Trophoblast cell (in vitro differentiated cells and primary cell): ENCODE data around the gene GMPPA.

ENCODE experiments used
- DNase-seq, 2 donors: peaks; one replicate each; pipeline ENCODE4 v3.0.0-alpha.2; 2016
- H2AFZ ChIP-seq: 2 replicates; pipeline ENCODE4 v1.6.1; 2013; ENCODE audit warnings: low read length, moderate library complexity, mild to moderate bottlenecking; ENCODE audit not compliant: insufficient read depth, poor library complexity
- H2AK5ac ChIP-seq: 2 replicates; pipeline ENCODE4 v1.6.1; 2013; ENCODE audit warnings: mild to moderate bottlenecking, low read length
- H2BK120ac ChIP-seq: 2 replicates; pipeline ENCODE4 v1.6.1; 2013; ENCODE audit warnings: low read length, mild to moderate bottlenecking, moderate library complexity; ENCODE audit not compliant: insufficient read depth, poor library complexity
- H2BK12ac ChIP-seq: 2 replicates; pipeline ENCODE4 v1.6.1; 2013; ENCODE audit warnings: mild to moderate bottlenecking, low read length, moderate library complexity
- H2BK5ac ChIP-seq: 2 replicates; pipeline ENCODE4 v1.6.1; 2013; ENCODE audit warnings: low read length, low read depth, moderate library complexity, mild to moderate bottlenecking; ENCODE audit not compliant: poor library complexity
- H3K14ac ChIP-seq: 2 replicates; pipeline ENCODE4 v1.6.1; 2013; ENCODE audit warnings: mild to moderate bottlenecking, low read length
- H3K18ac ChIP-seq: 2 replicates; pipeline ENCODE4 v1.6.1; 2013; ENCODE audit warnings: mild to moderate bottlenecking, low read length
- H3K23ac ChIP-seq: 2 replicates; pipeline ENCODE4 v1.6.1; 2013; ENCODE audit warnings: low read length
- H3K27ac ChIP-seq: 2 replicates; pipeline ENCODE4 v1.5.1; 2013; ENCODE audit warnings: low read depth, mild to moderate bottlenecking, inconsistent platforms, low read length, moderate library complexity
- H3K27me3 ChIP-seq: 2 replicates; pipeline ENCODE4 v1.6.1; 2013; ENCODE audit warnings: inconsistent platforms, mild to moderate bottlenecking, low read length, moderate library complexity; ENCODE audit not compliant: insufficient read depth
- H3K36me3 ChIP-seq, 2 experiments: 1 replicate in 1 of 2; 2 replicates in 1 of 2; pipeline ENCODE4 v1.6.1; 2013; ENCODE audit warnings: low read length in 2 of 2, mild to moderate bottlenecking in 2 of 2, moderate library complexity in 1 of 2; ENCODE audit not compliant: insufficient read depth in 2 of 2, control insufficient read depth in 1 of 2
- H3K4ac ChIP-seq: 2 replicates; pipeline ENCODE4 v1.6.1; 2013; ENCODE audit warnings: low read depth, mild to moderate bottlenecking, low read length, moderate library complexity
- H3K4me1 ChIP-seq, 2 experiments: 1 replicate in 1 of 2; 2 replicates in 1 of 2; pipeline ENCODE4 v1.6.1; 2013; ENCODE audit warnings: low read length in 2 of 2, mild to moderate bottlenecking in 2 of 2, moderate library complexity in 1 of 2; ENCODE audit not compliant: insufficient read depth in 2 of 2, control insufficient read depth in 1 of 2
- H3K4me2 ChIP-seq: 2 replicates; pipeline ENCODE4 v1.6.1; 2013; ENCODE audit warnings: inconsistent platforms, mild to moderate bottlenecking, low read length, moderate library complexity
- H3K4me3 ChIP-seq: 2 replicates; pipeline ENCODE4 v1.5.1; 2013; ENCODE audit warnings: mild to moderate bottlenecking, low read depth, low read length, inconsistent platforms
- H3K79me1 ChIP-seq: one replicate; pipeline ENCODE4 v1.6.1; 2013; ENCODE audit warnings: low read length
- H3K79me2 ChIP-seq: 2 replicates; pipeline ENCODE4 v1.6.1; 2013; ENCODE audit warnings: low read length, mild to moderate bottlenecking; ENCODE audit not compliant: control insufficient read depth, insufficient read depth, poor library complexity
- H3K9ac ChIP-seq: 2 replicates; pipeline ENCODE4 v1.6.1; 2013; ENCODE audit warnings: mild to moderate bottlenecking, low read length
- H3K9me3 ChIP-seq: 2 replicates; pipeline ENCODE4 v1.6.1; 2013; ENCODE audit warnings: low read depth, mild to moderate bottlenecking, control low read depth, inconsistent platforms, low read length; ENCODE audit not compliant: insufficient read depth
- H4K12ac ChIP-seq: 2 replicates; pipeline ENCODE4 v1.6.1; 2013; ENCODE audit warnings: low read depth, mild to moderate bottlenecking, low read length, moderate library complexity
- H4K8ac ChIP-seq: 2 replicates; pipeline ENCODE4 v1.6.1; 2013; ENCODE audit warnings: low read depth, mild to moderate bottlenecking, low read length, moderate library complexity
- H4K91ac ChIP-seq: one replicate; pipeline ENCODE4 v1.6.1; 2013; ENCODE audit warnings: low read depth, mild to moderate bottlenecking, low read length, moderate library complexity
- WGBS: extraction: QIAGEN DNeasy Blood & Tissue Kit; methylation state at CpG from one replicate; pipeline ENCODE4 v1.1.7; 2013; ENCODE audit warnings: missing lambda C conversion rate; ENCODE audit not compliant: insufficient read length, insufficient coverage; ENCODE audit errors: extremely low coverage; 5-methylcytosine and 5-hydroxymethylcytosine counted together

Gene GMPPA

GRCh38 chr2:219538956-219539788, 40.5 kb downstream of the GMPPA start:
- no peak overlapping the region for H2AK5ac ChIP-seq
- H3K27me3 ChIP-seq: no peaks in the 10 kb centered on the region
- H3K14ac ChIP-seq: no peak overlapping the region
- H3K36me3 ChIP-seq: peaks cover 31 to 33% of the 10 kb centered on the region in 2 experiments
- H4K12ac ChIP-seq: no peak overlapping the region
- H3K4me1 ChIP-seq: peaks cover 8 to 24% of the 10 kb centered on the region in 2 experiments
- H2BK120ac ChIP-seq: no peak overlapping the region
- no peak overlapping the region for H3K27ac ChIP-seq
- no peak overlapping the region for H4K91ac ChIP-seq
- WGBS: no CpG with 5 or more reads among the region's 32 CpGs
- H2AFZ ChIP-seq: no peak overlapping the region
- no peak overlapping the region for H3K18ac ChIP-seq
- no peak overlapping the region for H3K4me3 ChIP-seq
- H3K9me3 ChIP-seq: no peaks in the 10 kb centered on the region
- no peak overlapping the region for H4K8ac ChIP-seq
- peaks cover 9% of the 10 kb centered on the region for H3K79me1 ChIP-seq
- H3K4me2 ChIP-seq: no peak overlapping the region
- H3K9ac ChIP-seq: no peak overlapping the region
- peaks cover 8% of the 10 kb centered on the region for H3K79me2 ChIP-seq
- DNase-seq: no peak
- H3K4ac ChIP-seq: no peak overlapping the region
- H3K23ac ChIP-seq: no peak overlapping the region
- H2BK12ac ChIP-seq: no peak overlapping the region
- H2BK5ac ChIP-seq: no peak overlapping the region

GRCh38 chr2:219539926-219540678, 41.4 kb downstream of the GMPPA start:
- peaks cover 9% of the 10 kb centered on the region for H3K79me1 ChIP-seq
- H3K79me2 ChIP-seq: peaks cover 8% of the 10 kb centered on the region
- no peak for DNase-seq
- H3K27me3 ChIP-seq: no peaks in the 10 kb centered on the region
- no peak overlapping the region for H3K23ac ChIP-seq
- no peak overlapping the region for H4K91ac ChIP-seq
- no peak overlapping the region for H2BK12ac ChIP-seq
- no peak overlapping the region for H4K8ac ChIP-seq
- no peaks in the 10 kb centered on the region for H3K9me3 ChIP-seq
- H3K18ac ChIP-seq: no peak overlapping the region
- H2BK120ac ChIP-seq: no peak overlapping the region
- H3K14ac ChIP-seq: no peak overlapping the region
- H3K4me2 ChIP-seq: no peak overlapping the region
- no peak overlapping the region for H4K12ac ChIP-seq
- no peak overlapping the region for H3K4me3 ChIP-seq
- H2BK5ac ChIP-seq: no peak overlapping the region
- H2AK5ac ChIP-seq: no peak overlapping the region
- H3K27ac ChIP-seq: no peak overlapping the region
- H3K9ac ChIP-seq: no peak overlapping the region
- no peak overlapping the region for H3K4ac ChIP-seq
- H3K36me3 ChIP-seq: peaks cover 31 to 33% of the 10 kb centered on the region in 2 experiments
- peaks cover 10 to 28% of the 10 kb centered on the region in 2 experiments for H3K4me1 ChIP-seq
- WGBS: no CpG with 5 or more reads among the region's 46 CpGs
- no peak overlapping the region for H2AFZ ChIP-seq

GRCh38 chr2:219540784-219541504, 42.3 kb downstream of the GMPPA start:
- Histone ChIP-seq H3K14ac (no peak overlapping the region), H3K9ac (no peak overlapping the region), H2BK120ac (no peak overlapping the region), H3K27ac (no peak overlapping the region), H3K79me1 (peaks cover 9% of the 10 kb centered on the region), H3K27me3 (no peaks in the 10 kb centered on the region), H2BK12ac (no peak overlapping the region), H3K79me2 (peaks cover 8% of the 10 kb centered on the region), H3K18ac (peak overlapping the region; percentile 2), H4K8ac (no peak overlapping the region), H3K4me1 (peaks cover 10 to 28% of the 10 kb centered on the region in 2 experiments), H3K4ac (no peak overlapping the region), H3K23ac (no peak overlapping the region), H3K36me3 (peaks cover 31 to 33% of the 10 kb centered on the region in 2 experiments), H3K4me3 (no peak overlapping the region), H4K91ac (no peak overlapping the region), H2AFZ (no peak overlapping the region), H3K4me2 (no peak overlapping the region), H2AK5ac (no peak overlapping the region), H3K9me3 (no peaks in the 10 kb centered on the region), H4K12ac (no peak overlapping the region), H2BK5ac (no peak overlapping the region)
- DNase-seq: no peak
- WGBS: no CpG with 5 or more reads among the region's 12 CpGs

- peak overlapping the region; percentile 5 for H3K27ac ChIP-seq
- DNase-seq: peak; percentile 84 to 96
- peaks cover 8% of the 10 kb centered on the region for H3K79me2 ChIP-seq
- H3K36me3 ChIP-seq: peaks cover 31 to 33% of the 10 kb centered on the region in 2 experiments
- H3K9me3 ChIP-seq: no peaks in the 10 kb centered on the region
- no peak overlapping the region for H2AK5ac ChIP-seq
- H2AFZ ChIP-seq: no peak overlapping the region
- H2BK5ac ChIP-seq: no peak overlapping the region
- H3K4ac ChIP-seq: no peak overlapping the region
- H3K18ac ChIP-seq: no peak overlapping the region
- H3K4me2 ChIP-seq: peak overlapping the region; percentile 93
- no peak overlapping the region for H3K23ac ChIP-seq
- H3K27me3 ChIP-seq: no peaks in the 10 kb centered on the region
- H3K79me1 ChIP-seq: peaks cover 9% of the 10 kb centered on the region
- no peak overlapping the region for H2BK120ac ChIP-seq
- no peak overlapping the region for H2BK12ac ChIP-seq
- no peak overlapping the region for H3K9ac ChIP-seq
- no peak overlapping the region for H4K12ac ChIP-seq
- WGBS: no CpG with 5 or more reads among the region's 48 CpGs
- H4K8ac ChIP-seq: no peak overlapping the region
- H3K4me1 ChIP-seq: peaks cover 10 to 28% of the 10 kb centered on the region in 2 experiments
- H3K4me3 ChIP-seq: peak overlapping the region; percentile 66
- H3K14ac ChIP-seq: no peak overlapping the region
- no peak overlapping the region for H4K91ac ChIP-seq
These were observed 43.0 kb downstream of the GMPPA start for GRCh38 chr2:219541611-219542180.
